ENCODE results near the gene LRRC28. TPM values are rescaled to one million over a fixed set of nuclear protein-coding genes. Genes with fewer than 3 reads are reported as not detected.
A peak's percentile ranks its signal among the peaks of the same experiment; 100 is the strongest.

Gene LRRC28
- total RNA-seq, 1 donor from 2014 or later: 20.3 TPM

- no peaks in the 10 kb centered on the region for H3K36me3 ChIP-seq
- intact Hi-C loops (cut with DNase I): no loop called here
- H3K9me3 ChIP-seq: no peaks in the 10 kb centered on the region
- H3K4me1 ChIP-seq: peaks cover 17% of the 10 kb centered on the region
- DNase-seq: peak; percentile 70
- H3K4me3 ChIP-seq: no peak overlapping the region
- TF ChIP-seq CTCF (IDR thresholded peaks at IDR 0.05): no peak
- peak; percentile 88 for ATAC-seq
- H3K27me3 ChIP-seq: no peaks in the 10 kb centered on the region
- peak overlapping the region; percentile 88 for H3K27ac ChIP-seq
These were observed 173.8 kb downstream of the LRRC28 start for GRCh38 chr15:99424978-99425656.

- Histone ChIP-seq H3K4me1 (peaks cover 17% of the 10 kb centered on the region), H3K4me3 (no peak overlapping the region), H3K9me3 (no peaks in the 10 kb centered on the region), H3K27ac (peak overlapping the region; percentile 88), H3K27me3 (no peaks in the 10 kb centered on the region), H3K36me3 (no peaks in the 10 kb centered on the region)
- ATAC-seq (peak; percentile 42), DNase-seq (peak; percentile 60)
- intact Hi-C loops (cut with DNase I): no loop called here
- TF ChIP-seq CTCF (IDR thresholded peaks at IDR 0.05): peak; percentile 17
These were observed 174.5 kb downstream of the LRRC28 start for GRCh38 chr15:99425657-99426301.

GRCh38 chr15:99426431-99427105 lies 175.3 kb downstream of the LRRC28 start:
- Histone ChIP-seq H3K36me3 (no peaks in the 10 kb centered on the region), H3K9me3 (no peaks in the 10 kb centered on the region), H3K27ac (peak overlapping the region; percentile 88), H3K4me1 (peaks cover 17% of the 10 kb centered on the region), H3K27me3 (no peaks in the 10 kb centered on the region), H3K4me3 (no peak overlapping the region)
- intact Hi-C loops (cut with DNase I): no loop called here
- ATAC-seq (no peak), DNase-seq (peak; percentile 60)
- TF ChIP-seq CTCF (IDR thresholded peaks at IDR 0.05): no peak

- no peaks in the 10 kb centered on the region for H3K27me3 ChIP-seq
- no peaks in the 10 kb centered on the region for H3K36me3 ChIP-seq
- no peaks in the 10 kb centered on the region for H3K9me3 ChIP-seq
- H3K4me1 ChIP-seq: peaks cover 17% of the 10 kb centered on the region
- H3K27ac ChIP-seq: no peak overlapping the region
- ATAC-seq (no peak), DNase-seq (peak; percentile 30)
- intact Hi-C loops (cut with DNase I): no loop called here
- TF ChIP-seq CTCF (IDR thresholded peaks at IDR 0.05): no peak
- no peak overlapping the region for H3K4me3 ChIP-seq
These were observed 175.9 kb downstream of the LRRC28 start for GRCh38 chr15:99427210-99427609.

GRCh38 chr15:99427668-99428361 lies 176.5 kb downstream of the LRRC28 start:
- no peak overlapping the region for H3K4me3 ChIP-seq
- H3K27me3 ChIP-seq: no peaks in the 10 kb centered on the region
- ATAC-seq (no peak), DNase-seq (peak; percentile 37)
- H3K9me3 ChIP-seq: no peaks in the 10 kb centered on the region
- TF ChIP-seq CTCF (IDR thresholded peaks at IDR 0.05): no peak
- H3K4me1 ChIP-seq: peaks cover 21% of the 10 kb centered on the region
- intact Hi-C loops (cut with DNase I): no loop called here
- no peak overlapping the region for H3K27ac ChIP-seq
- H3K36me3 ChIP-seq: no peaks in the 10 kb centered on the region
